Left ventricle myocardium inferior (tissue), 1 donor: ENCODE results near the gene SUN5. TPM values are rescaled to one million over a fixed set of nuclear protein-coding genes. Genes with fewer than 3 reads are reported as not detected.

Experiments
- DNase-seq: peaks from one replicate; pipeline ENCODE4 v3.0.0-alpha.2; 2020
- H3K27ac ChIP-seq: fragments of 200-600 bp; replicated peaks from 2 replicates; pipeline ENCODE4 v1.8.0; 2021
- H3K27me3 ChIP-seq: fragments of 200-600 bp; 2 replicates; pipeline ENCODE4 v1.8.0; 2021; ENCODE audit warnings: low read depth
- H3K36me3 ChIP-seq: fragments of 200-600 bp; 2 replicates; pipeline ENCODE4 v1.8.0; 2021
- H3K4me1 ChIP-seq: fragments of 200-600 bp; 2 replicates; pipeline ENCODE4 v1.8.0; 2021
- H3K4me3 ChIP-seq: fragments of 200-600 bp; 2 replicates; pipeline ENCODE4 v1.8.0; 2021; ENCODE audit warnings: mild to moderate bottlenecking, moderate library complexity
- H3K9me3 ChIP-seq: fragments of 200-600 bp; replicated peaks from 2 replicates; pipeline ENCODE4 v1.8.0; 2021
- CTCF ChIP-seq: fragments of 200-600 bp; IDR thresholded peaks from 2 replicates; pipeline ENCODE4 v1.8.0; 2021; ENCODE audit warnings: antibody characterized with exemption, mild to moderate bottlenecking, borderline replicate concordance
- intact Hi-C: fragments of 100-400 bp; cut with micrococcal nuclease; formaldehyde crosslinking; loops from one replicate; pipeline ENCODE4 v1.11.0; 2022
- total RNA-seq: library from RNA; stranded (reverse); fragmentation: NEBNext Ultra II Directional; extraction: Animal tissue kit (Norgen Biotek cat#: 25700); gene quantifications from one replicate; pipeline ENCODE4 v1.2.1, GENCODE V29; 2021
- donor health status: DM: no; HTN: yes; CAD: no; lungs with severe emphysema.

SUN5 gene
- total RNA-seq, 1 donor from 2014 or later, result not detected

GRCh38 chr20:32968478-32969241, 35.6 kb downstream of the SUN5 start:
- Histone ChIP-seq H3K27me3 (peaks cover 19% of the 10 kb centered on the region), H3K27ac (no peak overlapping the region), H3K4me3 (no peak overlapping the region), H3K9me3 (no peaks in the 10 kb centered on the region), H3K4me1 (peaks cover 25% of the 10 kb centered on the region), H3K36me3 (no peaks in the 10 kb centered on the region)
- no peak for DNase-seq
- no peak for TF ChIP-seq CTCF
- intact Hi-C loops, result no loop called here

GRCh38 chr20:32967961-32968457, 36.2 kb downstream of the SUN5 start:
- H3K9me3 ChIP-seq, result no peaks in the 10 kb centered on the region
- no peaks in the 10 kb centered on the region for H3K36me3 ChIP-seq
- H3K27me3 ChIP-seq, result peaks cover 25% of the 10 kb centered on the region
- no peak overlapping the region for H3K27ac ChIP-seq
- H3K4me1 ChIP-seq, result peaks cover 25% of the 10 kb centered on the region
- TF ChIP-seq CTCF, result no peak
- H3K4me3 ChIP-seq, result no peak overlapping the region
- intact Hi-C loops, result no loop called here
- no peak for DNase-seq

- no peak for DNase-seq
- Histone ChIP-seq H3K4me1 (peaks cover 18% of the 10 kb centered on the region), H3K27ac (no peak overlapping the region), H3K9me3 (no peaks in the 10 kb centered on the region), H3K36me3 (no peaks in the 10 kb centered on the region), H3K4me3 (no peak overlapping the region), H3K27me3 (peaks cover 25% of the 10 kb centered on the region)
- no peak for TF ChIP-seq CTCF
- intact Hi-C loops, result no loop called here
Observed at GRCh38 chr20:32966881-32967781, 37.1 kb downstream of the SUN5 start.

GRCh38 chr20:32966382-32966781, 37.9 kb downstream of the SUN5 start:
- H3K4me1 ChIP-seq, result peaks cover 10% of the 10 kb centered on the region
- H3K36me3 ChIP-seq, result no peaks in the 10 kb centered on the region
- TF ChIP-seq CTCF, result no peak
- H3K27me3 ChIP-seq, result peaks cover 25% of the 10 kb centered on the region
- no peaks in the 10 kb centered on the region for H3K9me3 ChIP-seq
- no peak overlapping the region for H3K4me3 ChIP-seq
- no peak for DNase-seq
- intact Hi-C loops, result no loop called here
- no peak overlapping the region for H3K27ac ChIP-seq

GRCh38 chr20:32965581-32966373, 38.5 kb downstream of the SUN5 start:
- Histone ChIP-seq H3K27ac (no peak overlapping the region), H3K27me3 (peaks cover 25% of the 10 kb centered on the region), H3K9me3 (no peaks in the 10 kb centered on the region), H3K4me3 (no peak overlapping the region), H3K4me1 (peaks cover 4% of the 10 kb centered on the region), H3K36me3 (no peaks in the 10 kb centered on the region)
- TF ChIP-seq CTCF, result no peak
- intact Hi-C loops, result no loop called here
- DNase-seq, result no peak
